ENCODE results near the gene MKNK1.

GRCh38 chr1:46532498-46533178, 71.4 kb downstream of the MKNK1 start:
- no peak for TF ChIP-seq EZH2 (IDR thresholded peaks at IDR 0.05; ENCODE audit: insufficient read depth, poor library complexity, severe bottlenecking)
- no peak for TF ChIP-seq EZH2phosphoT487 (IDR thresholded peaks at IDR 0.05; ENCODE audit: insufficient read depth, low read depth)
